ENCODE results near the gene SUPT20H.

DNA sequence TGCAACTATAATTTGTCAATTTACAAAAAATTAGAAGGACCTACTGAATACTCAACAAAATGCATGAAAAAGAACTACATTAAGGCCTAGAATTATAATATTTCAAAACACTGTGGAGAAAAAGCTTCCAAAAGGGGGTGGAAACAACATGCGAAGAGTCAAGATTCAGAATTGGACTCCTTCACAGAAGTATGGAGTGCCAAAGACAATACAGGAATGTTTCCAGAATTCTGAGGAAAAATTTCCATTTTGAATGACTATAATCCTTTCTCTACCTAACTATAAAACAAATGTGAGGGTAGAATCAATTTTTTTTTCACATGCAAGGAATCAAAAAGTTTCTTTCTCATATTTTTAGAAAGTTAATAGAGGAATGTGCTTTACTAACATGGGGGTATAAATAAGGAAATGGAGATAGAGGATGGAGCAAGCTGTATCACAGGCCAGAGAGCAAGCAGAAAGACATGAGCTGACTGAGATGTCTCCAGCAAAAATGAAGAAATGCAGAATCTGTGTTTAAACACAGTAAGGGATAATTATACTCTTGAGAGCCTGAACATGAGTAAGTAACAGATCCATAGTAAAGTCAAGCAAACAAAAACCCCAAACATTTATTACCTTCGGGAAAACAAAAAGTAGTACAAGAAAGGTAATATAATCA is 99.9 kb downstream of the SUPT20H start:
- TF ChIP-seq CTCF (IDR thresholded peaks at IDR 0.05) (no peak), POLR2AphosphoS5 (IDR thresholded peaks at IDR 0.05) (no peak), POLR2A (IDR thresholded peaks at IDR 0.05) (no peak)

All from prostate gland (tissue), 2 donors.